NCI-H1417 treated with DMSO at 0.1 percent for 48 hours (cell line): ENCODE data around the gene GRID1.
"Not testable (repeated sequence)": the region's sequence is repeated elsewhere in the genome, so short reads cannot be mapped to it uniquely, and the experiment has no call there.

Experiments used
- DNase-seq: peaks from one replicate; lab custom pipeline; 2025; lab: John Stamatoyannopoulos, UW

The GRID1 gene

GRCh38 chr10:86391986-86392722 lies 25.6 kb upstream of the GRID1 start:
- DNase-seq = no peak

DNA sequence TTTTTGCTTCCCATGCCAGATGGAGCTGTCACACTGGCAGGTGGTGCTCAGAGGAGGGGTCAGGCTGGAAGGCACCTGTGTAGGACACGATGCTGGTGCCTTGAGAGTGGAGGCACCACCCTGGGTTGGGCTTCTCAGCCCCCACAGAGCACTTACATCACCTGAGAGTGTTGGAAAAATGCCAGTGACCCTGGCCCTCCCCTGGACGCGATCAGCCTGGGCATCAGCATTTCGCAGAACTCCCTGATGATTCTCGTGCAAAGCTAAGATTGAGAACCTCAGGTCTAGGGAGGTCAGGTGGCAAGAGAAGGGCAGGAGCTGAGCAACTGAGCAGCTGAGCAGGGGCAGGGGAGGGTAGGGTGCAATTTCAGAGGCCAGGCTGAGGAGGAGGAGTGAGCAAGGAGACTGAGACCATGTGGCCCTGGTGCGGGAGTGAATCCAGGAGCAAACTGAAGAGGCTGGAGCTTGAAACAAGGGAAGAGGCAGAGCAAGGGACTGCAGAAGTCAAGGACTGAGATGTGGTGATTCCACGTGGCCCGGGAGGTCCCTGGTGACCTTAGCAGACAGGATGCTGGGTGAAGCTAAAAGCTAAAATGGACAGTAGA lies 24.7 kb upstream of the GRID1 start:
- DNase-seq = no peak

- DNase-seq = no peak
These were observed 23.9 kb upstream of the GRID1 start for GRCh38 chr10:86390337-86391120.

- DNase-seq = no peak
These were observed 23.0 kb upstream of the GRID1 start for GRCh38 chr10:86389441-86390193.

GRCh38 chr10:86389109-86389440 lies 22.5 kb upstream of the GRID1 start:
- DNase-seq = not testable (repeated sequence)

- DNase-seq = no peak
These were observed 21.6 kb upstream of the GRID1 start for GRCh38 chr10:86388119-86388704.

- no peak for DNase-seq
These were observed 20.7 kb upstream of the GRID1 start for GRCh38 chr10:86387178-86387794.

- DNase-seq = no peak
These were observed 19.2 kb upstream of the GRID1 start for GRCh38 chr10:86385806-86386205.

DNA sequence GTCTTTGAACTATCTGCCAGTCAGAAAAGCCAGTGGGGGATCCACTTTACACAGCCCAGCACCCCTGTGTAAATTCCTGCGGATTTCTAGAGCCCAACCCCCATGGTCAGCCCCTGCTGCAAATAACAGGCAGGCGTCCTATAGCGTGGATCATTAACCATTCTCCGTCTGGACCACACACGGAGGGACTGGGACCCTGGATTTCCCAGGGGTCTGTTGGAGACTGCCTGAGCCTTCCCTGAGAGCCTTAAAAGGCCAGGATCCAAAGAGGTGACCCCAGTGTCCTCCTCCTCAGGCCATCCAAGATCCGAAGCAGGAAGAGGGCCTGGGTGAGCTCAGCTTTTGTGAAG lies 11.2 kb upstream of the GRID1 start:
- no peak for DNase-seq

DNA sequence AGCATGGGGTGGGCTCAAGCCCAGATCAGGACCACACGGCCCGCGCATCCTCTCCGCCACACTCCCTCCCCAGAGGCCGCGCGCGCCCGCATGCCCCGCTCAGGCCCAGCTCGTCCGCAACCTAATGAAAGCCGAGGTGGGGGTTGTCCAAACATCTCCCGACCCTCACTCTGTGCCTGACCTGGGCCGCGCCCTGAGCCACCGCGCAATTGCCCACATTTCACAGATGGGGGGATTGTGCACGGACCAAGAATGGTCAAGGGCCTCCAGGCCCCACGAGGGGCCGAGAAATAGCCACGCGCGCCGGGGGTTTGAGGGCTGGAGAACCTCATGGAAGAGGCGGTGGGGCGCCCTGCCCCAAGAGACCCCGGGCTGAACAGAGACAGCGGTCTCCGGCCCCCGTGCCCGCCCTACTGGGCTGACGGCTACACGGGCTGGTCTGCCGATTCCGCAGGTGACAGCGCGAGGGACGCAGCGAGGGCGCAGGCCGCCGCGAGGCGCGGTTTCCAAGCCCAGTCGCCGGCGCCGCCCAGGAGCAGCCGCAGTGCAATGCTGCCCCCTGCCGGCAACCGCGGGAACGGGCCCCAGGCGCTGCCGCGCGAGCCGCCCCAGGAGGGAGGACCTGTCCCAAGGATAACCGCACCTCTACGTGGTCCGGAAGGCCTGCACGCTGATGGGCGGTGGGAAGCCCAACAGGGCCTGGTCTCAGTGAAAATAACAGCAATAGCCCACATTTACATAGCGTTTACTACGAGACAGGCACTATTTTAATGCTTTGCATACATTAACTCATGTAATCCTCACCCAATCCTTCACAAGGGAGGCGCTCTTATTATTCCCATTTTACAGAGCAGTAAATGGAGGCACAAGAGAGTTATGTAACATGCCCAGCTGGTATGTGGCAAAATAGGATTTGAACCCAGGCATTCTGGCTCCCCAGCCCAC lies 10.5 kb upstream of the GRID1 start:
- no peak for DNase-seq

GRCh38 chr10:86376403-86376802 lies 9.8 kb upstream of the GRID1 start:
- DNase-seq = no peak

DNA sequence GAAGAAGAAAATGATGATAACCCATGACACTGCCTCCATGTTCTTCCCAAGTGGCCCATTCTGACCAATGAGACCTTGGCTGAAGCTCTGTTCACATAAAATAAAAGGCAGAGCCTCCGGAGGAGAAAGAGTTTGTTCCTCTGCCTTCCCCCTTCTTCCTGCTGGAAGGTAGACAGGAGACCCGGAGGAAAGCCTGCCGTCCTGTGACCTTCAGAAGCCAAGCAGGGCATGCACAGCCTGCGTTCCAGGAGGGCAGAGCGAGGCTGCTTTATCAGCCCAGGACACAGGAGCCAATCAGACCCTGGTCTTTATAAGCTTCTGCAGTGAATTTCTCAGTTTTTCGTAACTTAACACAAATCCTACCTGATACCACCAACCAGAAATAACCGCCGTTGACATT lies 8.6 kb upstream of the GRID1 start:
- no peak for DNase-seq

- DNase-seq = no peak
These were observed 8.1 kb upstream of the GRID1 start for GRCh38 chr10:86374664-86375063.

- DNase-seq = no peak
These were observed 7.2 kb upstream of the GRID1 start for GRCh38 chr10:86373828-86374227.

DNA sequence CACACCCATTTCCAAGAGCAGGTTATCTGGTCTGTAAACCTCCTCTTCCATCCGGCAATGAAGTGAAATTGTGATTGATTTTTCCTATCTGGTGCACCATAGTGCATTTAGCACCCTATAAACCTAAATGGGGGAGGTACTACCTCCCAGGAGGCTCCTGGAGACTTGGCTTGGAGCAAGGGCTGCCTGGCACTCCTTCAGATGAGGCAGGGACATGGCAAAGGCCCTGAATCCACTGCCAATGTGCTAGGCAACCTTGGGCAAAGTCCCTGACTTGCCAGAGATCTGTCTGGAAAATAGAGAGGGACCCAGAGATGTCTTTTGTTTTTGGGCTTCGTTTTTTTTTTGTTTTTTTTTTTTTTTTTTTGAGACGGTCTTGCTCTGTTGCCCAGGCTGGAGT lies 6.7 kb upstream of the GRID1 start:
- no peak for DNase-seq

GRCh38 chr10:86372784-86373239 lies 6.2 kb upstream of the GRID1 start:
- no peak for DNase-seq

- DNase-seq = no peak
These were observed 5.7 kb upstream of the GRID1 start for GRCh38 chr10:86372119-86372783.

GRCh38 chr10:86371691-86372090 lies 5.1 kb upstream of the GRID1 start:
- DNase-seq = no peak

GRCh38 chr10:86371116-86371515 lies 4.5 kb upstream of the GRID1 start:
- no peak for DNase-seq

DNA sequence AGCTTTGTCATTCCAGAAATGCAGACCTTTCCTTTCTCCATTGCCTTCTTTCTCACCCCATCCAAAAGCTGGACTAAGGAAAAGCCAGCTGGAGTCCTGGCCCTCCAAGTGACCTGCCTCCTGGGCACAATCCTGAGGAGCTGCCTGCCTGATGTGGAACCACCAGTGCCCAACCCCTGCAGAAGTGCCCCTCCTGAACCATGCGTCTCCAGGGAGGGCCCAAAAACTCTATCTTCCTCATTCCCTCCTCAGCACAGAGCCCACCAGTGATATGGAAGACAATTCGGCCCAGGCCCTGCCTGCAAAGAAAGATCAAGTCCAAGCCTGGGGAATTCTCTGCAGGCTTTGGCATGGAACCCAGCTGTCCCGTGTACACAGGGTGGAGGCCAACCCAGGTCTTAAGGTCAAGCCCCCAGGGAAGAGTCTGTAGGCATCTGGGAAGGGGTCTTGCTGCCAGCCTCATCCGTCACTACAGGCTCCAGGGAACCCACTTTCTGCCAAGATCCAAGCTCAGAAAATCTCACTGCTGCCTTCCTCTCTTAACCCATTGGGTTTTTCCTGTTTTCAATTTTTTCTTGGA lies 3.5 kb upstream of the GRID1 start:
- DNase-seq = no peak
